SK-N-SH (cell line): Measurements from ENCODE around the gene LCNL1. TPM values are rescaled to one million over a fixed set of nuclear protein-coding genes. Genes with fewer than 3 reads are reported as not detected.

Experiments used
- CTCF ChIA-PET: fragments of 300-600, 350-600 bp; formaldehyde crosslinking; extraction: SDS; loops from one replicate; lab custom pipeline; 2021; lab: Yijun Ruan, JAX
- POLR2A ChIA-PET: fragments of 350-600 bp; sonication (Branson Sonifier 250); formaldehyde crosslinking; extraction: SDS; loops from one replicate; lab custom pipeline; 2020; ENCODE audit warnings: antibody characterized with exemption, inconsistent platforms; lab: Yijun Ruan, JAX
- DNase-seq: peaks from one replicate; pipeline ENCODE4 v3.0.0; 2012
- H2AFZ ChIP-seq: fragments of 200-600 bp; sonication (generic); 2 replicates; pipeline ENCODE4 v1.8.1; 2016; ENCODE audit warnings: antibody characterized with exemption, mild to moderate bottlenecking, low read depth
- H3F3A ChIP-seq: fragments of 200-600 bp; sonication (generic); replicated peaks from 2 replicates; pipeline ENCODE3; 2016; ENCODE audit warnings: antibody characterized with exemption, mild to moderate bottlenecking; ENCODE audit not compliant: insufficient read depth
- H3K27ac ChIP-seq, 2 experiments: fragments of 200-500 bp in 1 of 2; fragments of 200-600 bp in 1 of 2; sonication (Bioruptor generic) in 1 of 2; sonication (generic), shearing (Covaris generic) in 1 of 2; 2 replicates each; pipeline versions ENCODE4 v1.5.1 to v1.6.1; 2014 to 2016; ENCODE audit warnings: low read depth in 2 of 2, inconsistent platforms in 1 of 2, low read length in 1 of 2, mild to moderate bottlenecking in 1 of 2, mixed read lengths in 1 of 2
- H3K27me3 ChIP-seq: fragments of 200-600 bp; sonication (generic), shearing (Covaris generic); 2 replicates; pipeline ENCODE4 v1.6.1; 2016; ENCODE audit warnings: mixed run types; ENCODE audit not compliant: insufficient read depth
- H3K36me3 ChIP-seq, 2 experiments: fragments of 200-500 bp in 1 of 2; fragments of 200-600 bp in 1 of 2; sonication (Bioruptor generic) in 1 of 2; sonication (generic) in 1 of 2; replicated peaks in 1 of 2; 2 replicates each; pipeline versions ENCODE3 to v1.5.1; 2014 to 2016; ENCODE audit warnings: low read length in 1 of 2, mild to moderate bottlenecking in 1 of 2; ENCODE audit not compliant: insufficient read depth in 2 of 2, control insufficient read depth in 1 of 2
- H3K4me1 ChIP-seq, 2 experiments: fragments of 200-500 bp in 1 of 2; fragments of 200-600 bp in 1 of 2; sonication (Bioruptor generic) in 1 of 2; sonication (generic), shearing (Covaris generic) in 1 of 2; 2 replicates each; pipeline versions ENCODE4 v1.5.1 to v1.6.1; 2014 to 2016; ENCODE audit warnings: low read depth in 1 of 2, low read length in 1 of 2, mixed run types in 1 of 2; ENCODE audit not compliant: insufficient read depth in 2 of 2, control insufficient read depth in 1 of 2
- H3K4me2 ChIP-seq: fragments of 200-600 bp; sonication (generic), shearing (Covaris generic); 2 replicates; pipeline ENCODE4 v1.6.1; 2017; ENCODE audit warnings: mixed run types
- H3K4me3 ChIP-seq, 2 experiments: fragments of 200-500 bp in 1 of 2; fragments of 200-600 bp in 1 of 2; sonication (Bioruptor generic) in 1 of 2; sonication (generic), shearing (Covaris generic) in 1 of 2; 2 replicates each; pipeline versions ENCODE4 v1.5.1 to v1.8.1; 2014 to 2016; ENCODE audit warnings: low read depth in 2 of 2, inconsistent platforms in 1 of 2, low read length in 1 of 2, mild to moderate bottlenecking in 1 of 2, mixed read lengths in 1 of 2, moderate library complexity in 1 of 2
- H3K79me2 ChIP-seq: fragments of 200-600 bp; sonication (generic); 2 replicates; pipeline ENCODE4 v1.8.1; 2017; ENCODE audit warnings: mild to moderate bottlenecking; ENCODE audit not compliant: insufficient read depth
- H3K9ac ChIP-seq: fragments of 200-600 bp; sonication (generic); 2 replicates; pipeline ENCODE4 v1.6.1; 2017; ENCODE audit warnings: mixed run types
- H3K9me2 ChIP-seq: fragments of 200-600 bp; sonication (generic); 2 replicates; pipeline ENCODE4 v1.6.1; 2017; ENCODE audit warnings: mixed run types
- H3K9me3 ChIP-seq: fragments of 200-600 bp; sonication (generic); 2 replicates; pipeline ENCODE4 v1.6.1; 2017; ENCODE audit warnings: mixed run types, mild to moderate bottlenecking, moderate library complexity
- H4K20me1 ChIP-seq: fragments of 200-600 bp; sonication (generic); 2 replicates; pipeline ENCODE4 v1.6.1; 2017; ENCODE audit warnings: mild to moderate bottlenecking, mixed run types; ENCODE audit not compliant: insufficient read depth
- CHD2 ChIP-seq: fragments of 150-350 bp; IDR thresholded peaks from 2 replicates; pipeline ENCODE4 v1.6.1; 2018; ENCODE audit warnings: low read length; ENCODE audit not compliant: partially characterized antibody
- ELF1 ChIP-seq: IDR thresholded peaks from 2 replicates; pipeline ENCODE4 v1.4.0; 2012
- FOSL2 ChIP-seq: IDR thresholded peaks from 2 replicates; pipeline ENCODE4 v1.4.0; 2012; ENCODE audit warnings: low read depth, mild to moderate bottlenecking, moderate library complexity, borderline replicate concordance
- GATA2 ChIP-seq: sonication (generic); formaldehyde crosslinking; IDR thresholded peaks from 2 replicates; pipeline ENCODE4 v1.5.0; 2020; ENCODE audit warnings: mild to moderate bottlenecking, missing genetic modification reagents
- JUND ChIP-seq: IDR thresholded peaks from 2 replicates; pipeline ENCODE4 v1.4.0; 2012
- MEF2A ChIP-seq: IDR thresholded peaks from 2 replicates; pipeline ENCODE4 v1.4.0; 2012; ENCODE audit warnings: low read depth, borderline replicate concordance
- PBX3 ChIP-seq: IDR thresholded peaks from 2 replicates; pipeline ENCODE4; 2012
- RCOR1 ChIP-seq: fragments of 150-350 bp; IDR thresholded peaks from 2 replicates; pipeline ENCODE4 v1.6.1; 2017; ENCODE audit warnings: antibody characterized with exemption, low read length
- SIN3A ChIP-seq: IDR thresholded peaks from 2 replicates; pipeline ENCODE4 v1.6.1; 2012; ENCODE audit warnings: low read depth, mild to moderate bottlenecking, low read length, moderate library complexity, borderline replicate concordance
- SMC3 ChIP-seq: IDR thresholded peaks from 2 replicates; pipeline ENCODE4 v1.6.1; 2012; ENCODE audit warnings: low read depth, low read length, improper control_type of control experiment
- TEAD4 ChIP-seq: IDR thresholded peaks from 2 replicates; pipeline ENCODE4 v1.4.0; 2012; ENCODE audit warnings: mild to moderate bottlenecking, borderline replicate concordance; ENCODE audit not compliant: insufficient read depth
- USF2 ChIP-seq: fragments of 150-350 bp; IDR thresholded peaks from 2 replicates; pipeline ENCODE4 v1.6.1; 2017; ENCODE audit warnings: antibody characterized with exemption, low read length, low read depth, borderline replicate concordance
- ZBTB33 ChIP-seq: IDR thresholded peaks from 2 replicates; pipeline ENCODE4 v1.4.0; 2012; ENCODE audit warnings: low read depth, borderline replicate concordance
- WGBS: methylation state at CpG from one replicate; pipeline ENCODE4 v1.1.6; 2017; ENCODE audit warnings: low lambda C conversion rate; 5-methylcytosine and 5-hydroxymethylcytosine counted together
- polyA plus RNA-seq, 3 experiments: library from polyadenylated mRNA; depleted of rRNA; stranded (reverse); fragments of >200 nt; gene quantifications; 2 replicates each; pipeline ENCODE4 v1.2.3, GENCODE V29; 2012

LCNL1 gene
- polyA plus RNA-seq, 1 of the 3 experiments (the other 2 are of a cell fraction): not detected

- TF ChIP-seq USF2: no peak
- no peak for TF ChIP-seq ELF1
- TF ChIP-seq, all 33 proteins: peak for 0
Measured at GRCh38 chr9:136955202-136955942, 27.4 kb upstream of the LCNL1 start (continued).

GRCh38 chr9:136955943-136956335, 26.9 kb upstream of the LCNL1 start:
- Histone ChIP-seq H3K79me2 (no peaks in the 10 kb centered on the region), H3F3A (no peaks in the 10 kb centered on the region), H3K9me3 (no peaks in the 10 kb centered on the region), H3K4me1 (peaks cover 0 to 16% of the 10 kb centered on the region in 2 experiments; a peak in 1 of 4 replicates), H3K4me2 (no peak overlapping the region), H3K36me3 (no peaks in the 10 kb centered on the region), H3K9ac (no peak overlapping the region), H3K27ac (no peak overlapping the region), H2AFZ (no peak overlapping the region), H3K27me3 (no peaks in the 10 kb centered on the region), H3K9me2 (no peaks in the 10 kb centered on the region), H3K4me3 (no peak overlapping the region), H4K20me1 (no peaks in the 10 kb centered on the region)
- WGBS: 65% methylated on average over 2 of the region's 9 CpGs
- ChIA-PET POLR2A (no interaction called here), CTCF (interaction anchor here (1.1 to 13.2 kb wide), 2 partner anchors 9 to 77 kb away, joined by 3 to 350 read pairs; partner anchors contain the start of genes ABCA2 and FUT7)
- no peak for DNase-seq
- no peak for TF ChIP-seq FOSL2
- TF ChIP-seq PBX3: no peak
- TF ChIP-seq JUND: no peak
- no peak for TF ChIP-seq CHD2
- no peak for TF ChIP-seq SMC3
- TF ChIP-seq SIN3A: no peak
- no peak for TF ChIP-seq ZBTB33
- TF ChIP-seq GATA2 (CRISPR knock-in tag): no peak
- TF ChIP-seq MEF2A: no peak
- no peak for TF ChIP-seq RCOR1
- no peak for TF ChIP-seq TEAD4
- TF ChIP-seq, all 33 proteins: peak for 0
